A549 (cell line): ENCODE measurements around the gene SEMA3C. TPM values are rescaled to one million over a fixed set of nuclear protein-coding genes. Genes with fewer than 3 reads are reported as not detected.

Source experiments
- ATAC-seq, 2 experiments: fragments of 200-7000 bp in 1 of 2; fragments of >200 bp in 1 of 2; cut with Nextera tagmentation in 1 of 2; cut with Tn5 transposase in 1 of 2; 3 replicates each; pipeline versions ENCODE4 v1.8.0 to v1.9.1; 2018 to 2020; ENCODE audit warnings: mild to moderate bottlenecking in 1 of 2, moderate library complexity in 1 of 2
- CTCF ChIA-PET: fragments of 300-600 bp; sonication (Branson Sonifier 250); formaldehyde crosslinking; extraction: SDS; loops from one replicate; lab custom pipeline; 2021; ENCODE audit warnings: antibody characterized with exemption, inconsistent platforms; lab: Yijun Ruan, JAX
- POLR2A ChIA-PET: fragments of 350-600 bp; formaldehyde crosslinking; extraction: SDS; loops from one replicate; lab custom pipeline; 2021; ENCODE audit warnings: antibody characterized with exemption, inconsistent platforms; lab: Yijun Ruan, JAX
- DNase-seq, 2 experiments: peaks; one replicate each; pipeline versions ENCODE4 v3.0.0 to v3.0.0-alpha.2; 2011 to 2016; ENCODE audit warnings: low read depth in 1 of 2, low spot score in 1 of 2
- FAIRE-seq: peaks from 2 replicates; lab custom pipeline; 2011; peaks lifted over from hg19 to GRCh38; lab: Jason Lieb, UNC
- H3K27ac ChIP-seq, 2 experiments: fragments of >200 bp; sonication (Bioruptor Twin); formaldehyde crosslinking; 3 replicates each; pipeline ENCODE4 v1.5.1; 2016 to 2017
- H3K4me1 ChIP-seq: fragments of >200 bp; sonication (Bioruptor Twin); formaldehyde crosslinking; 3 replicates; pipeline ENCODE4 v1.6.1; 2016
- H3K4me2 ChIP-seq: fragments of >200 bp; sonication (Bioruptor Twin); formaldehyde crosslinking; 3 replicates; pipeline ENCODE4 v1.6.1; 2016
- H3K4me3 ChIP-seq: fragments of >200 bp; sonication (Bioruptor Twin); formaldehyde crosslinking; 3 replicates; pipeline ENCODE4 v1.5.1; 2016
- H3K9me3 ChIP-seq: fragments of >200 bp; sonication (Bioruptor Twin); formaldehyde crosslinking; 3 replicates; pipeline ENCODE4 v1.6.1; 2016
- CBX2 ChIP-seq: fragments of 200-600 bp; sonication (generic); IDR thresholded peaks from 2 replicates; pipeline ENCODE4 v1.6.1; 2016; ENCODE audit warnings: low read depth, mild to moderate bottlenecking, borderline replicate concordance
- CBX8 ChIP-seq: fragments of 200-600 bp; sonication (generic); IDR thresholded peaks from 2 replicates; pipeline ENCODE4 v1.6.1; 2016
- CEBPB ChIP-seq, 2 experiments: fragments of >200 bp in 1 of 2; sonication (Bioruptor Twin) in 1 of 2; formaldehyde crosslinking in 1 of 2; IDR thresholded peaks; 2 replicates each; pipeline ENCODE4 v1.6.1; 2012 to 2016
- EHF ChIP-seq: fragments of 250-450 bp; sonication (Bioruptor Pico); IDR thresholded peaks from 2 replicates; pipeline ENCODE4 v1.5.0; 2020; ENCODE audit warnings: mild to moderate bottlenecking
- EHMT2 ChIP-seq: fragments of 200-600 bp; sonication (generic); IDR thresholded peaks from 2 replicates; pipeline ENCODE4 v1.6.1; 2016; ENCODE audit warnings: antibody characterized with exemption, low read depth, mild to moderate bottlenecking, moderate library complexity
- FOSB ChIP-seq: fragments of 250-450 bp; sonication (Bioruptor Pico); IDR thresholded peaks from 2 replicates; pipeline ENCODE4 v1.5.0; 2020; ENCODE audit warnings: mild to moderate bottlenecking, moderate library complexity
- FOSL2 ChIP-seq, 2 experiments: fragments of 450-650 bp in 1 of 2; fragments of >200 bp in 1 of 2; sonication (Bioruptor Twin) in 1 of 2; formaldehyde crosslinking; IDR thresholded peaks; 2 replicates each; pipeline versions ENCODE4 v1.5.0 to v1.6.1; 2016 to 2020; ENCODE audit warnings: mild to moderate bottlenecking in 1 of 2, moderate library complexity in 1 of 2
- FOXS1 ChIP-seq: fragments of 250-450 bp; sonication (Bioruptor Pico); IDR thresholded peaks from 2 replicates; pipeline ENCODE4 v1.5.0; 2020; ENCODE audit warnings: mild to moderate bottlenecking, moderate library complexity
- GATA3 ChIP-seq: IDR thresholded peaks from 2 replicates; pipeline ENCODE4 v1.6.1; 2012; ENCODE audit warnings: borderline replicate concordance
- HOXB13 ChIP-seq: fragments of 250-450 bp; sonication (Bioruptor Pico); IDR thresholded peaks from 2 replicates; pipeline ENCODE4 v1.5.0; 2020; ENCODE audit warnings: low read depth, mild to moderate bottlenecking, moderate library complexity
- JUN ChIP-seq, 2 experiments: fragments of >200 bp; sonication (Bioruptor Twin); formaldehyde crosslinking; IDR thresholded peaks; 2 replicates in 1 of 2; 3 replicates in 1 of 2; pipeline ENCODE4 v1.6.1; 2016 to 2017
- KDM5A ChIP-seq: fragments of 200-600 bp; sonication (generic); IDR thresholded peaks from 2 replicates; pipeline ENCODE4 v1.6.1; 2016; ENCODE audit warnings: antibody characterized with exemption, mild to moderate bottlenecking
- MYC ChIP-seq: IDR thresholded peaks from 2 replicates; pipeline ENCODE4 v1.6.1; 2012; ENCODE audit warnings: mild to moderate bottlenecking, inconsistent platforms, low read length, improper control_type of control experiment, borderline replicate concordance
- NR3C1 ChIP-seq: fragments of >200 bp; sonication (Bioruptor Twin); formaldehyde crosslinking; IDR thresholded peaks from 3 replicates; pipeline ENCODE4 v1.6.1; 2017
- RAD21 ChIP-seq, 2 experiments: fragments of >200 bp in 1 of 2; sonication (Bioruptor Twin) in 1 of 2; formaldehyde crosslinking in 1 of 2; IDR thresholded peaks in 1 of 2; conservative IDR thresholded peaks in 1 of 2; 2 replicates in 1 of 2; 3 replicates in 1 of 2; pipeline ENCODE4 v1.6.1; 2012 to 2018; ENCODE audit warnings: inconsistent platforms in 1 of 2
- RCOR1 ChIP-seq: fragments of 150-350 bp; IDR thresholded peaks from 2 replicates; pipeline ENCODE4 v1.6.1; 2014; ENCODE audit warnings: antibody characterized with exemption, low read length, low read depth
- SREBF2 ChIP-seq: fragments of 450-650 bp; IDR thresholded peaks from 2 replicates; pipeline ENCODE4 v1.6.1; 2014; ENCODE audit warnings: mild to moderate bottlenecking, moderate library complexity
- TP53 ChIP-seq: fragments of 250-450 bp; sonication (Bioruptor Pico); IDR thresholded peaks from 2 replicates; pipeline ENCODE4 v1.5.0; 2021; ENCODE audit warnings: mild to moderate bottlenecking, moderate library complexity
- ZFP36 ChIP-seq: fragments of 450-650 bp; IDR thresholded peaks from 2 replicates; pipeline ENCODE4 v1.6.1; 2014; ENCODE audit warnings: borderline replicate concordance; ENCODE audit not compliant: partially characterized antibody
- WGBS: methylation state at CpG from one replicate; pipeline ENCODE4 v1.1.6; 2017; ENCODE audit errors: missing lambda C conversion rate; 5-methylcytosine and 5-hydroxymethylcytosine counted together
- polyA plus RNA-seq, 4 experiments: library from polyadenylated mRNA; depleted of rRNA in 3 of 4; stranded (reverse); fragments of >200 nt; fragmentation: RNase III in 1 of 4; extraction: RNeasy Plus Mini Kit Qiagen cat#74134 plus additional on column Dnase treatment in 1 of 4; gene quantifications; 2 replicates in 3 of 4; 3 replicates in 1 of 4; pipeline ENCODE4 v1.2.3, GENCODE V29; 2011 to 2017
- TF ChIP-seq, protein P1 (sequence below): IDR thresholded peaks from 2 replicates; pipeline ENCODE4 v1.6.1; 2012; ENCODE audit warnings: low read depth, borderline replicate concordance
- TF ChIP-seq, protein P2 (sequence below): fragments of 450-650 bp; IDR thresholded peaks from 2 replicates; pipeline ENCODE4 v1.6.1; 2014; ENCODE audit warnings: antibody characterized with exemption
- TF ChIP-seq, protein P3 (sequence below): fragments of 250-450 bp; sonication (Bioruptor Pico); IDR thresholded peaks from 2 replicates; pipeline ENCODE4 v1.5.0; 2021; ENCODE audit warnings: mild to moderate bottlenecking, moderate library complexity, borderline replicate concordance
- TF ChIP-seq, protein P4 (sequence below): IDR thresholded peaks from 2 replicates; pipeline ENCODE4 v1.6.1; 2012

SEMA3C gene
- polyA plus RNA-seq, 2 of the 4 experiments (the other 2 are of a cell fraction) = 78.1 to 212 TPM

DNA sequence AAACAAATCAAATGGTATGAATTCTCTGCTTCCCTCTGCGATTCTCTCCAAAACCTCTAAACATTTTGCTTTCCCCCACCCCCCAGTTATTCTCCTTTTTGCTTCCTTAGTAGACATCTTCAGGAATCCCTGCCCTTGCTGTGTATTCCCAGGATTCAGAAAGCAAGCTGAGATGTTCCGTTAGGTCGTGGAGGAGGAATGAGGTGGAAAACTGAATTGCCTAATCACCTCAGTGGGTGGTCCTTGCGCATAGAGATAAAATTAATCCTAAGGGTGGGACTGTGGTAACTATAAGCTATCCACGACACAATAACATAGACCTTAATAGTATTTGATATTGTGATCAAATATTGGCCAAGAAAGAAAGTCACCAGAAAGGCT, 49.1 kb upstream of the SEMA3C start:
- H3K4me1 ChIP-seq = no peaks in the 10 kb centered on the region
- no peak for TF ChIP-seq CEBPB (IDR thresholded peaks at IDR 0.05)
- TF ChIP-seq, protein P1, sequence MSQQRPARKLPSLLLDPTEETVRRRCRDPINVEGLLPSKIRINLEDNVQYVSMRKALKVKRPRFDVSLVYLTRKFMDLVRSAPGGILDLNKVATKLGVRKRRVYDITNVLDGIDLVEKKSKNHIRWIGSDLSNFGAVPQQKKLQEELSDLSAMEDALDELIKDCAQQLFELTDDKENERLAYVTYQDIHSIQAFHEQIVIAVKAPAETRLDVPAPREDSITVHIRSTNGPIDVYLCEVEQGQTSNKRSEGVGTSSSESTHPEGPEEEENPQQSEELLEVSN = no peak
- TF ChIP-seq CBX8 = no peak
- no peak for TF ChIP-seq SREBF2
- TF ChIP-seq FOSL2 (IDR thresholded peaks at IDR 0.05) = no peak
- no peak for TF ChIP-seq FOSL2 (CRISPR knock-in tag; IDR thresholded peaks at IDR 0.05)
- TF ChIP-seq JUN (IDR thresholded peaks at IDR 0.05) = no peak
- FAIRE-seq (no peak), ATAC-seq (no peak), DNase-seq (no peak)
- no peaks in the 10 kb centered on the region for H3K9me3 ChIP-seq
- ChIA-PET POLR2A (no interaction called here), CTCF (interaction anchor here (1.0 to 1.1 kb wide), 2 partner anchors 10 to 16 kb away, joined by 3 read pairs; no protein-coding TSS in a partner anchor)
- WGBS = 82% methylated on average over 5 of the region's 5 CpGs
- H3K4me2 ChIP-seq = no peak overlapping the region
- H3K4me3 ChIP-seq = no peak overlapping the region
- no peak overlapping the region for H3K27ac ChIP-seq

DNA sequence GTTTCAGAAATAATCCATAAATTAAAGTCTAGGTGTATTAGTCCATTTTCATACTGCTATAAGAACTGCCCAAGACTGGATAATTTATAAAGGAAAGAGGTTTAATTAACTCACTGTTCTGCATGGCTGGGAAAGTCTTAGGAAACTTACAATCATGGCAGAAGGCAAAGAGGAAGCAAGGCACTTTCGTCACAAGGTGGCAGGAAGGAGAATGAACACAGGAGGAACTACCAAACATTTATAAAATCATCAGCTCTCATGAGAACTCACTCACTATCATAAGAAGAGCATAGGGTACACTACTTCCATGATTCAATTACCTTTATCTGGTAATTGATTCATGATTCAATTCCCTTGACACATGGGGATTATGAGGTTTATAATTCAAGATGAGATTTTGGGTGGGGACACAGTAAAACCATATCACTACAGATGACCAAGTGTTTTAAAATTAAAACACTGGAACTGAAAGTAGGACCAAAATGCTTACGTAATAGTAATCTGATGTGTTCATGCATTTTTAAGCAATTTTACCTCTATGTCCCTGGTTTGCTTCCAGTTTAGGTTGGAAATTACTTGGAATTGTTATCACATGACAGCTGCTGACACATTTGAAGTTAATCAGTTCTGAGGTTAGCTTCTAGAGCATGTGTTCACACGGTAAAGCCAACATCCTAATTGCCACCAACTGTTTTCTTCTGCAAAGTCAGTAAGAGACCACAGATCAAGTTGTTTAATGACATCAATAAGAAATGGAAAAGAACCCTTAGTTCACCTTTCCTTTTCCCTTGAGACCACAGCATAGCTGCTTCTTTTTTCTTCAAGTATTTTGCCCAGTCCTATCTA, 48.4 kb upstream of the SEMA3C start:
- Histone ChIP-seq H3K4me2 (no peak overlapping the region), H3K4me3 (no peak overlapping the region), H3K4me1 (no peaks in the 10 kb centered on the region), H3K27ac (no peak overlapping the region), H3K9me3 (no peaks in the 10 kb centered on the region)
- ATAC-seq (no peak), FAIRE-seq (no peak), DNase-seq (no peak)
- TF ChIP-seq EHF (CRISPR knock-in tag) (no peak), JUN (IDR thresholded peaks at IDR 0.05) (no peak), FOXS1 (no peak)
- TF ChIP-seq, protein P2, sequence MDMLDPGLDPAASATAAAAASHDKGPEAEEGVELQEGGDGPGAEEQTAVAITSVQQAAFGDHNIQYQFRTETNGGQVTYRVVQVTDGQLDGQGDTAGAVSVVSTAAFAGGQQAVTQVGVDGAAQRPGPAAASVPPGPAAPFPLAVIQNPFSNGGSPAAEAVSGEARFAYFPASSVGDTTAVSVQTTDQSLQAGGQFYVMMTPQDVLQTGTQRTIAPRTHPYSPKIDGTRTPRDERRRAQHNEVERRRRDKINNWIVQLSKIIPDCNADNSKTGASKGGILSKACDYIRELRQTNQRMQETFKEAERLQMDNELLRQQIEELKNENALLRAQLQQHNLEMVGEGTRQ = no peak
- ChIA-PET CTCF (interaction anchor here (0.9 to 1.1 kb wide), 3 partner anchors 11 to 503 kb away, joined by 3 to 4 read pairs (median 3); no protein-coding TSS in a partner anchor), POLR2A (no interaction called here)
- 93% methylated on average over 3 of the region's 3 CpGs for WGBS

DNA sequence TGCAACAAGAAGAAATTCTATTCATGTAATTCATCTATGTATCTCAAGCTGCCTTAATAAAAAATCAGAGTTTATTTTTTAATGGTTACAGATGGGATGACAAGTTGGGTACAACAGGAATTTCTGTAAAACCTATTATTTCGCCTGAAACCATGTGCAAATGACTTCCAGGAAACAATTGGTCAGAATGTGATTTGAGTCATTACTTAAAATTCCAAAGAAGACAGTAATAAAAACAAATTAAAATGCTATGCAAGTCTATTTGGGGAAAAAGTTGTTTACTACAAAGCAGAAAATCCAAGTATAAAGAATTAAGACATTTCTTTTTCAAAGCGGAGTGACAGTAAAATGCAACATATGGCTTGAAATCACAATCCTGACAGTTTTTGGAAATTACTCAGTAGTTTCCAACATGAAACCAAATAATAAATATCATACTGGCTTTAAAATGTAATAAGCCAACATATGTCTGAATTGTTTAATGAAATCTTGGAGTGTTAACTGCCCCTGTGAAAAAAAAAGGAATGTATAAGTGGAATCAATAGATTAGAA, 41.5 kb upstream of the SEMA3C start:
- CTCF ChIA-PET = no interaction called here
- TF ChIP-seq RCOR1 = no peak
- TF ChIP-seq, all 56 proteins: peak for 0

DNA sequence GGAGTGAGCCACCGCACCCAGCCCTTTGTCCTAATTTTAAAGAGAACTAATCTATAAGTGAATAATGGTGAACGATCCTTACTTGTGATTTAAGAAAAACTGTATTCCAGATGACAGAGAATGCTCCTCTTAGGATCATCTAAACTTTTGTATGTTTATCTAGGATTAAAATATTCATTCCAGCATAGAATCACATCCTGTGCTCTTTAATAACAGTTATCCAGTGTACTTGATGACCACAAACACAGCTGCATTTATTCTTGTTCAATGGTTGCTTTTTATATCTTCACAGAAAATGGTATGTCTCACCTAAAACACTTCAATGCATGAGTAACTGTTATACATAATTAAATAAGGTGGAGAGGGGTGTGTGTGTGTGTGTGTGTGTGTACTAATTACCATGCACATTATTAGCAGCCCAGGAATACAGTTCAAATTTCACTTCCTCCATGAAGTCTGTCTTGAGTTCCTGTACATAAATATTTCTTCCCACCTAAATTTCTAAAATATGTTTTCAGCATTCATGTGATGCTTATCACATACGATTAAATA, 38.5 kb upstream of the SEMA3C start:
- ATAC-seq (no peak), FAIRE-seq (no peak), DNase-seq (no peak)
- 91% methylated on average over 3 of the region's 3 CpGs for WGBS
- H3K4me1 ChIP-seq = no peaks in the 10 kb centered on the region
- no peak overlapping the region for H3K4me3 ChIP-seq
- no peak overlapping the region for H3K4me2 ChIP-seq
- no peak overlapping the region for H3K27ac ChIP-seq
- ChIA-PET CTCF (interaction anchor here (1.2 to 1.6 kb wide), 2 partner anchors 13 to 16 kb away, joined by 4 to 5 read pairs; no protein-coding TSS in a partner anchor), POLR2A (interaction anchor here (0.7 kb wide), 1 partner anchor 235 kb away, joined by 7 read pairs; no protein-coding TSS in a partner anchor)
- H3K9me3 ChIP-seq = no peaks in the 10 kb centered on the region
- no peak for TF ChIP-seq EHMT2
- TF ChIP-seq ZFP36 = no peak
- no peak for TF ChIP-seq GATA3
- TF ChIP-seq HOXB13 (CRISPR knock-in tag) = no peak
- TF ChIP-seq NR3C1 = no peak
- TF ChIP-seq, protein P3, sequence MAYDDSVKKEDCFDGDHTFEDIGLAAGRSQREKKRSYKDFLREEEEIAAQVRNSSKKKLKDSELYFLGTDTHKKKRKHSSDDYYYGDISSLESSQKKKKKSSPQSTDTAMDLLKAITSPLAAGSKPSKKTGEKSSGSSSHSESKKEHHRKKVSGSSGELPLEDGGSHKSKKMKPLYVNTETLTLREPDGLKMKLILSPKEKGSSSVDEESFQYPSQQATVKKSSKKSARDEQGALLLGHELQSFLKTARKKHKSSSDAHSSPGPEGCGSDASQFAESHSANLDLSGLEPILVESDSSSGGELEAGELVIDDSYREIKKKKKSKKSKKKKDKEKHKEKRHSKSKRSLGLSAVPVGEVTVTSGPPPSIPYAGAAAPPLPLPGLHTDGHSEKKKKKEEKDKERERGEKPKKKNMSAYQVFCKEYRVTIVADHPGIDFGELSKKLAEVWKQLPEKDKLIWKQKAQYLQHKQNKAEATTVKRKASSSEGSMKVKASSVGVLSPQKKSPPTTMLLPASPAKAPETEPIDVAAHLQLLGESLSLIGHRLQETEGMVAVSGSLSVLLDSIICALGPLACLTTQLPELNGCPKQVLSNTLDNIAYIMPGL (CRISPR knock-in tag) = no peak
- TF ChIP-seq, protein P4, sequence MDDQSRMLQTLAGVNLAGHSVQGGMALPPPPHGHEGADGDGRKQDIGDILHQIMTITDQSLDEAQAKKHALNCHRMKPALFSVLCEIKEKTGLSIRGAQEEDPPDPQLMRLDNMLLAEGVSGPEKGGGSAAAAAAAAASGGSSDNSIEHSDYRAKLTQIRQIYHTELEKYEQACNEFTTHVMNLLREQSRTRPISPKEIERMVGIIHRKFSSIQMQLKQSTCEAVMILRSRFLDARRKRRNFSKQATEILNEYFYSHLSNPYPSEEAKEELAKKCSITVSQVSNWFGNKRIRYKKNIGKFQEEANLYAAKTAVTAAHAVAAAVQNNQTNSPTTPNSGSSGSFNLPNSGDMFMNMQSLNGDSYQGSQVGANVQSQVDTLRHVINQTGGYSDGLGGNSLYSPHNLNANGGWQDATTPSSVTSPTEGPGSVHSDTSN = no peak
- no peak for TF ChIP-seq MYC
- TF ChIP-seq CEBPB (IDR thresholded peaks at IDR 0.05) = no peak
- TF ChIP-seq CBX2 = no peak
- no peak for TF ChIP-seq FOSB (CRISPR knock-in tag)
- TF ChIP-seq RAD21 (conservative IDR thresholded peaks at IDR 0.05 in 1 of 2, IDR thresholded peaks at IDR 0.05 in 1 of 2) = no peak
- no peak for TF ChIP-seq EHF (CRISPR knock-in tag)
- no peak for TF ChIP-seq KDM5A
- no peak for TF ChIP-seq TP53 (CRISPR knock-in tag)

More for the DNA sequence above, 41.5 kb upstream of the SEMA3C start:
- DNase-seq = no peak
- ATAC-seq = no peak
- no peak overlapping the region for H3K4me3 ChIP-seq
- H3K4me2 ChIP-seq = no peak overlapping the region
- WGBS = 92% methylated on average over 2 of the region's 2 CpGs
- no peaks in the 10 kb centered on the region for H3K4me1 ChIP-seq
- no peaks in the 10 kb centered on the region for H3K9me3 ChIP-seq
- no peak for FAIRE-seq
- H3K27ac ChIP-seq = no peak overlapping the region
- POLR2A ChIA-PET = no interaction called here
